Psoas muscle (tissue), 7 donors: Measurements from ENCODE around the gene TARP.

Source experiments
- ATAC-seq, 4 donors: fragments of 200-7000 bp; cut with Tn5 transposase; one replicate each; pipeline ENCODE4 v1.9.1; 2020; ENCODE audit warnings: moderate library complexity in 3 of 4, mild to moderate bottlenecking in 2 of 4
- DNase-seq, 2 donors: peaks; one replicate each; pipeline ENCODE4 v3.0.0-alpha.2; 2020
- H3K27ac ChIP-seq: fragments of 200-600 bp; one replicate; pipeline ENCODE4 v1.8.0; 2022
- H3K27me3 ChIP-seq, 3 donors: fragments of 200-600 bp in 1 of 3; one replicate each; pipeline versions ENCODE4 v1.6.1 to v1.8.0; 2013 to 2022; ENCODE audit warnings: low read length in 2 of 3, mild to moderate bottlenecking in 2 of 3, moderate library complexity in 1 of 3; ENCODE audit not compliant: insufficient read depth in 3 of 3
- H3K36me3 ChIP-seq, 2 donors: fragments of 200-600 bp in 1 of 2; one replicate each; pipeline versions ENCODE4 v1.6.1 to v1.8.0; 2013 to 2022; ENCODE audit warnings: low read depth in 1 of 2, mild to moderate bottlenecking in 1 of 2, moderate library complexity in 1 of 2; ENCODE audit not compliant: insufficient read depth in 1 of 2
- H3K4me1 ChIP-seq: fragments of 200-600 bp; one replicate; pipeline ENCODE4 v1.8.0; 2022
- H3K4me3 ChIP-seq: fragments of 200-600 bp; one replicate; pipeline ENCODE4 v1.8.0; 2022; ENCODE audit warnings: mild to moderate bottlenecking
- H3K9me3 ChIP-seq: fragments of 200-600 bp; one replicate; pipeline ENCODE4 v1.8.0; 2022
- CTCF ChIP-seq: fragments of 200-600 bp; IDR thresholded peaks from one replicate; pipeline ENCODE4 v1.8.0; 2022; ENCODE audit warnings: antibody characterized with exemption
- WGBS, 3 donors: extraction: QIAGEN DNeasy Blood & Tissue Kit; methylation state at CpG; one replicate each; pipeline versions ENCODE4 v1.1.6 to v1.1.7; 2013; 5-methylcytosine and 5-hydroxymethylcytosine counted together
- intact Hi-C, 2 donors: fragments of 100-400 bp; cut with DNase I; formaldehyde crosslinking; loops; one replicate each; pipeline versions ENCODE4 v1.11.0 to v1.14.2; 2022
- donor health status: healthy with polysubstance abuse.
- donor health status: DM: no; HTN: no; CAD: no; lungs with moderate emphysema.
- donor health status: Bipolar disorder and iron deficiency.
- donor health status: healthy.
- donor health status: DM: yes; HTN: yes; CAD: no.
- donor health status: DM: no; HTN: no; CAD: no.
- donor health status: DM: yes; HTN: yes; CAD: no.

The TARP gene

GRCh38 chr7:38296059-38296857 is 22.8 kb upstream of the TARP start:
- ATAC-seq (no peak), DNase-seq (no peak)
- no peak overlapping the region for H3K27ac ChIP-seq
- no peaks in the 10 kb centered on the region for H3K27me3 ChIP-seq
- H3K36me3 ChIP-seq = no peaks in the 10 kb centered on the region
- H3K9me3 ChIP-seq = no peaks in the 10 kb centered on the region
- no peak overlapping the region for H3K4me3 ChIP-seq
- intact Hi-C loops = no loop called here
- H3K4me1 ChIP-seq = no peaks in the 10 kb centered on the region
- 75 to 83% (median 77%) methylated on average over 5 of the region's 5 CpGs for WGBS, 3 donors
- no peak for TF ChIP-seq CTCF

- H3K9me3 ChIP-seq = no peaks in the 10 kb centered on the region
- H3K36me3 ChIP-seq = no peaks in the 10 kb centered on the region
- no peaks in the 10 kb centered on the region for H3K27me3 ChIP-seq
- no peak for TF ChIP-seq CTCF
- WGBS, 3 donors = 77 to 85% (median 78%) methylated on average over 2 of the region's 2 CpGs
- ATAC-seq = no peak
- no peaks in the 10 kb centered on the region for H3K4me1 ChIP-seq
- intact Hi-C loops = no loop called here
- no peak for DNase-seq
- H3K27ac ChIP-seq = no peak overlapping the region
- H3K4me3 ChIP-seq = no peak overlapping the region
These were observed 21.5 kb upstream of the TARP start for GRCh38 chr7:38294926-38295325.

- TF ChIP-seq CTCF = no peak
- 91 to 93% (median 93%) methylated on average over 3 of the region's 3 CpGs for WGBS, 3 donors
- no peak overlapping the region for H3K27ac ChIP-seq
- H3K9me3 ChIP-seq = no peaks in the 10 kb centered on the region
- H3K4me1 ChIP-seq = no peaks in the 10 kb centered on the region
- ATAC-seq (no peak), DNase-seq (no peak)
- no peaks in the 10 kb centered on the region for H3K36me3 ChIP-seq
- intact Hi-C loops = no loop called here
- no peak overlapping the region for H3K4me3 ChIP-seq
- H3K27me3 ChIP-seq = no peaks in the 10 kb centered on the region
These were observed 19.0 kb upstream of the TARP start for GRCh38 chr7:38292442-38292841.

GRCh38 chr7:38291650-38292049 is 18.2 kb upstream of the TARP start:
- 81 to 83% (median 81%) methylated on average over 2 of the region's 2 CpGs for WGBS, 3 donors
- TF ChIP-seq CTCF = no peak
- no peak overlapping the region for H3K27ac ChIP-seq
- no peak for DNase-seq
- no peaks in the 10 kb centered on the region for H3K36me3 ChIP-seq
- H3K9me3 ChIP-seq = no peaks in the 10 kb centered on the region
- no peaks in the 10 kb centered on the region for H3K27me3 ChIP-seq
- ATAC-seq = no peak
- no peak overlapping the region for H3K4me3 ChIP-seq
- H3K4me1 ChIP-seq = no peaks in the 10 kb centered on the region
- intact Hi-C loops = no loop called here

- Histone ChIP-seq H3K4me3 (no peak overlapping the region), H3K9me3 (no peaks in the 10 kb centered on the region), H3K27me3 (no peaks in the 10 kb centered on the region), H3K4me1 (no peaks in the 10 kb centered on the region), H3K36me3 (no peaks in the 10 kb centered on the region), H3K27ac (no peak overlapping the region)
- ATAC-seq = no peak
- intact Hi-C loops = no loop called here
- 81 to 84% (median 81%) methylated on average over 9 of the region's 9 CpGs for WGBS, 3 donors
- TF ChIP-seq CTCF = no peak
- no peak for DNase-seq
These were observed 17.7 kb upstream of the TARP start for GRCh38 chr7:38291117-38291647.
